ENCODE results near the gene LAT. TPM values are rescaled to one million over a fixed set of nuclear protein-coding genes. Genes with fewer than 3 reads are reported as not detected.
"Not testable (repeated sequence)": the region's sequence is repeated elsewhere in the genome, so short reads cannot be mapped to it uniquely, and the experiment has no call there.

Gene LAT
- polyA plus RNA-seq, 3 donors = 4.6 to 5.9 (median 4.8) TPM

DNA sequence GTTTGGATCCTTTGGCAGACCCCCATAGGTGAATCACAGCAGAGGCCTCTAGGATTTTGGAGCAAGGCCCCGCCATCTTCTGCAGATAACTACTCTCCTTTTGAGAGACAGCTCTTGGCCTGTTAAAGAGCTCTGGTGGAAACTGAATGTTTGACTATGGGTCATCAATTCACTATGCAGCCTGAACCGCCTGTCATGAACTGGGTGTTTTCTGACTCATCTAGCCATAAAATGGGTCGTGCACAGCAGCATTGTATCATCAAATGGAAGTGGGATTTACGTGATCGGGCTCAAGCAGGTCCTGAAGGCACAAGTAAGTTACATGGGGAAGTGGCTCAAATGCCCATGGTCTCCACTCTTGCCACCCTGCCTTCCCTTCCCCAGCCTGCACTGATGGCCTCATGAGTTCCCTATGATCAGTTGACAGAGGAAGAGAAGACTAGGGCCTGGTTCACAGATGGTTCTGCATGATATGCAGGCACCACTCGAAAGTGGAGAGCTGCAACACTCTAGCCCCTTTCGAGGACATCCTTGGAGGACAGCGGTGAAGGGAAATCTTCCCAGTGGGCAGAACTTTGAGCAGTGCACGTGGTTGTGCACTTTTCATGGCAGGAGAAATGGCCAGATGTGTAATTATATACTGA, 19.8 kb downstream of the LAT start:
- DNase-seq (ENCODE audit: low read depth in 3 of 3, low spot score in 2 of 3) = not testable (repeated sequence)

DNA sequence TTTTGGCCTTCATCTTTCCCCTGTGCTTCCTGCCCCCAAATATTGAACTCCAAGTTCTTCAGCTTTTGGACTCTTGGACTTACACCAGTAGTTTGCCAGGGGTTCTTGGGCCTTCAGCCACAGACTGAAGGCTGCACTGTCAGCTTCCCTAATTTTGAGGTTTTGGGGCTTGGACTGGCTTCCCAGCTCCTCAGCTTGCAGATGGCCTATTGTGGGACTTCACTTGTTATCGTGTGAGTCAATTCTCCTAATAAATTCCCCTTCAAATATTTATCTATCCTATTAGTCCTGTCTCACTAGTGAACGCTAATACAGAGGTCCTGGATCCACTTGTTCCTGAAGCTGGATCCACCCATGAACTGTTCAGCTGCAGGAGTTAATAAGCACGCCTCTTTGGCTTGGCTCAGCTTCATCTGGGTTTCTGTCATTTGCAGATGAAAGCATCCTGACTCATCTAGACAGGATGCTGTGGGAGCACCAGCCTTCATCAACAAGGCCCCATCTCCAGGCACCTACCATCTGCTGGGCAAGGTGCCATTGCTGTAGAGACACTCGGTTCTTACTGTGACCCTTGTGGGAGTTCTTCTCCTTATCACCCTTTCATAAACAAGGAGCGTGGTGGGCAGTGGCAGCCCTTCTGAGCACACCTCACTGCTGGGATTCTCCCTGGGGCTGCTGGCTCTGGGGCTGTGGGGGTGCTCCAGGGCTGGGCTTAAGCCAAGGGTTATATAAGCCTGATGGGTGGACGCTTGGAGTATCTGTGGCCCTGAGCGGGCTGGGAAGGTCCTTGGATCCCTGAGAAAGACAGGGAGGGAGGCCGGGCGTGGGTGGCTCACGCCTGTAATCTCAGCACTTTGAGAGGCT, 23.1 kb downstream of the LAT start:
- DNase-seq (ENCODE audit: low read depth in 3 of 3, low spot score in 2 of 3) = no peak

DNA sequence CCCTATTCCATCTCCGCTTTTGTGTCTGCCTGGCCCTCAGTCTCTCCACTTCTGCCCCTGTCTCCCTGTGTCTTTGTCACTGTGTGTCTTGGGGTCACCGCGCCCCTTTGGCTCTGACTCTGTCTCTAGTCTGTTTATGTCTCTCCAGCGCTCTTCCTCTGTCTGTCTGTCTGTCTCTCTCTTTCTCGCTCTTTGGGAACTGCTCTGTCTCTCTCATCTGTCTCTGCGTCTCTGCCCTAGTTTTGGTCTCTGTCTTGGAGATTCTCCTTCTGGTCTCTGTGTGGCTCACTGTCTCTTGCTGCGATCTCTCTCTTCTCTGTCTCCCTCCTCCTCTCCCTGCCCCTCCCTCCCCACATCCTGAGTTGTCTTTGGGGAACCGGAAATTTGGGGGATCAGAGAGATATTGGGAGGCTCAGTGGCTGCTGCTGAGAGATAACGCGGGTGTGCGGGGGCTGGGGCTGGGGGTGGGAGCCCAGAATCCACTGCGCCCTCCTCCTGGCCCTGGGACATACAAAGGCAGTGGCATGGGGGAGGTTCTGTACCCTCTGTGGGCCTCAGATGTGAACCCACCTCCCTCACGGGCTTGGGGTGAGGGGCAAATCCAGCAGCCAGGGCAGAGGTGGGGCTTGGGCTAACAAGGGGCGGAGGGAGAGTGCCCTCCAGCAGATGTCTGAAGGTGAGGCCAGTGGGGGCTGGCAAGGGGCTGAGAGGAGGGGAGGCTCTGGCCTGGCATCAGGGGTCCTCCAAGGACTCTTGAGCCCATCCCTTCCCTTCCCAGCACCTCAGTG, 24.4 kb downstream of the LAT start:
- DNase-seq (ENCODE audit: low read depth in 3 of 3, low spot score in 2 of 3) = no peak

DNA sequence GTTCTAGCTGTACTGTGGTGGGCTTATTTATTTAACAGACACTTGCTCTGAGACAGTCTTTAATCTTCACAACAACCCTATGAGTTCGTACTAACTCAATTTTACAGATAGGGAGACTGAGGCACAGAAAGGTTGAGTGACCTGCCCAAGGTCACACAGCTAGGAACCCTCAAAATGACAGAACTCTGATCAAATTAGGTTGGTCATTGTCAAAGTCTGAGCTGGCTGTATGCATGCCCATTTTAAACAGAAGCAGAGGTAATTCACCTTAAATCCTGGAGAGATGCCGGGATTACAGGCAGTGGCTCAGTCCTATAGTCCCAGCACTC, 24.9 kb downstream of the LAT start:
- DNase-seq (ENCODE audit: low read depth in 3 of 3, low spot score in 2 of 3) = no peak

DNA sequence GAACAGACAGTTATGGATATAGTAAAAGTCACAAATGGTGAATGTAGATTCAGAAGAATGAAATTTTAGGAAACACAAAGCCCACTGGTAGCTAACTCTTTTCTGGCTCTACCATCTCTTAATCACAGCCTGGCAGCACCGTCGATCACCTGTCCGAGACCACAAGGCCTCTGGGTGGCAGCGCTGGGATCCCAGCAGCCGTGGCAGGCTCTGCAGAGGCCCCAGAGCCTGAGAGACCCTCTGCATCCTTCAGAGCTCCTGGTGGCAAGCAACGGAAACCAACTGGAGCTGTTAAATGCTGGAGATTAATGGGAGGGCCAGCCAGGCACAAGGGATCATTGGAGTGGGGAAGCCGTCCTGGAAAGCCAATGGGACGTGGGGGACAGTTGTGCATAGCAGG, 26.3 kb downstream of the LAT start:
- no peak for DNase-seq (ENCODE audit: low read depth in 3 of 3, low spot score in 2 of 3)

DNA sequence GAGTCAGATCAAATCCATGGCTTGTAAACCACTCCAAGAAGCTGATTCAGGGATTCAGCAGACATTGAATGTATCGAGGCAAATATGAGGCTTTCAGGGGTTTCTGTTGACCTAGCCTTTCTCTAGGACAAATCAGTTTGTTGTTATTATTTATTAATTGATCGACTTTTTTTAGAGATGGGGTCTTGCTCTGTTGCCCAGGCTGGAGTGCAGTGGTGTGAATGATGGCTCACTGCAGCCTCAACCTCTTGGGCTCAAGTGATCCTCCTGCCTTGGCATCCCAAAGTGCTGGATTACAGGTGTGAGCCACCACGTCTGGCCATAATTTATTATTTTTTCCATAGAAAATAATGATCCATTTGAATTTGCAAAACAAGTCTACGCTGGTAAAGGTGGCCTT, 27.0 kb downstream of the LAT start:
- no peak for DNase-seq (ENCODE audit: low read depth in 3 of 3, low spot score in 2 of 3)

DNA sequence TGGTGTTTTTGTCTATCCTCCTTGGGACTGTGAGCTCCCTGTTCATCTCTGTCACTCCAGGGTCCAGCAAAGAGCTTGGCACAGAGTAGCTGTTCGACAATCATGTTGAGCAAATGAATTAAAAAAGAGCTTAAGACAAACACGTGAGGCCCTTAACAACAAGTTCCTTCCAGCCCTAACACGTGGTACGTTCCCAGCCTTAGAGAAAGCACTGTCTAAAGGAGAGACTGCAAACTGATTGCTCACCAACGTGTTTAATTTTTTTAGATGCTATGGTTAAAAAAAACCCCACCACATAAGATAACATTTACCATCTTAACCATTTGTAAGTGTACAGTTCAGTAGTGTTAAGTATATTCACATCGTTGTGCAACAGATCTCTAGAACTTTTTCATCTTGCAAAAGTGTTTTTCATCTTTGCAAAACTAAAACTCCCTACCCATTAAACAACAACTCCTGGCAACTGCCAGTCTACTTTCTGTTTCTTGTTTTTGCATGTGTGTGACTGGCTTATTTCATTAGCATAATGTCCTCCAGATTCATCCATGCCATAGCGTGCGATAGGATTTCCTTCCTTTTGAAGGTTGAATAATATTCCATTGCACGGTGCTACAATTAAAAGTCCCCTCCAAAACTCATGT, 28.2 kb downstream of the LAT start:
- no peak for DNase-seq (ENCODE audit: low read depth in 3 of 3, low spot score in 2 of 3)

DNA sequence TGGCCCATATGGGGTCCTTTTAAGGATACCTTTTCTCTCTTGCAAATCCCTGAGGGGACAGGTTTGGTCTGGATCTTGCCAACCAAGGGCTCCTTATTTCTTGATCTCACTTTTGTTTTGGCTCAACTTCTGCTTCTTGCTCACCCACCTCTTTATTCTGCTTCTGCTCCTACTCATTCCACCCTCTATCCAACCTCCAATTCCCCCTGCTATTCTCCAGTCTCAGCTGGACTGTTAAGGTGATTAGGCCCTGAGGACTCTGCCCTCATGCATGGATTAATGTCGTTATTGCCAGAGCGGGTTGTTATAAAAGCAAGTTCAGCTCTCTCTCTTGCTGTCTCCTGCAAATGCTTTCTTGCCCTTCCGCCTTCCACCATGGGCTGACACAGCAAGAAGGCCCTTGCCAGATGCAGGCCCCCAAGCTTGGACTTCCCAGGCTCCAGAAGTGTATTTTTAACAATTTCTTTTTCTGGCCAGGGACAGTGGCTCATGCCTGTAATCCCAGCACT, 29.8 kb downstream of the LAT start:
- DNase-seq (ENCODE audit: low read depth in 3 of 3, low spot score in 2 of 3) = no peak

DNA sequence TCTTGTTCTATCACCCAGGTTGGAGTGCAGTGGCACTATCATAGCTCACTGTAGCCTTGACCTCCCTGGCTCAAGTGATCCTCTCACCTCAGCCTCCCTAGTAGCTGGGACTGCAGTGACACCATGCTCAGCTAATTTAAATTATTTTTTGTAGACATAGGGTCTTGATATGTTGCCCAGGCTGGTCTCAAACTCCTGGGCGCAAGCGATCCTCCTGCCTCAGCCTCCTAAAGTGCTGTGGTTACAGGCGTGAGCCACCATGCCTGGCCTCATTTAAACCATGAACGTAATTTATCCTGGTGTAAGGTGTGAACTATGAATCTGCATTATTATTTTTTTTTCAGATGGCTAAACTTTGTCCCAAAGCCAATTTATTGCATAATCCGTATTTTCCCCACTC, 37.3 kb downstream of the LAT start:
- DNase-seq (ENCODE audit: low read depth in 3 of 3, low spot score in 2 of 3) = no peak

DNA sequence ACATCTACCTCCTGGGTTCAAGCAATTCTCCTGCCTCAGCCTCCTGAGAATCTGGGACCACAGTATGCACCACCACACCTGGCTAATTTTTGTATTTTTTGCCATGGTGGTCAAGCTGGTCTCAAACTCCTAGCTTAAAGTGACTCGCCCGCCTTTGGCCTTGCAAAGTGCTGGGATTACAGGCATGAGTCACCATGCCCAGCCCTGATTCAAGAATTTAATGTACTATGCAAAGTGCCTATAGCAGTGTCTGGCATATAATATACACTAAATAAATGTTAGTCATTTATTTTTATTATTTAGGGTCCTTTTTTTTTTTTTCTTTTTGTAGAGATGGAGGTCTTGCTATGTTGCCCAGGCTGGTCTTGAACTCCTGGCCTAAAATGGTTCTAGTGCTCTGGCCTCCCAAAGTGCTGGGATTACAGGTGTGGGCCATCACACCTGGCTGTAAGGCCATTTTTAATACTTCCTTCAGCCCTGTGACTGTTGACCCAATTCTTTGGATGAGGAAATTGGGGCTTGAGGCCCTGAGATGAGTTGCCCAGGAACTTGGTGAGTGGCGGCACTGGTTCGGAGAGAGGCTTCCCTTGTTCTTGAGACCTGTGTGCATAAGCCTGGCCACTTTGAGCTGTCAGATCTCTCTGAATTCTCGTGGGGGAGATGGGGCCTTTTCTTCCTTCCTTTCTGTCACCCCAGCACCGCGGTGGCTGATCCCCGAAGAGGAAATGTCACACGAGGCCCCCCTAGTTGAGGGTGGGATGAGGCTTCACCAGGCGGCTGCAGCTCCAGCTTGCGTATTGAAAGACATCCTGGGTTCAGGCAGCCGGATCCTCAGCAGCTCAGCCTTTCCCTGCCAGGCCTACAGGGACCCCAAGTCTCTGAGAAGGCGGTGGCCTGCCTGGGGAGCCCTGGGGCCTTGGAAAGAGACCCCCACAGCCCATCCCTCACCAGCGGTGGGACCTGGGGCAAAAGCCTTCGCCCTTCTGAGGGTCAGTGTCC, 38.7 kb downstream of the LAT start:
- no peak for DNase-seq (ENCODE audit: low read depth in 3 of 3, low spot score in 2 of 3)

DNA sequence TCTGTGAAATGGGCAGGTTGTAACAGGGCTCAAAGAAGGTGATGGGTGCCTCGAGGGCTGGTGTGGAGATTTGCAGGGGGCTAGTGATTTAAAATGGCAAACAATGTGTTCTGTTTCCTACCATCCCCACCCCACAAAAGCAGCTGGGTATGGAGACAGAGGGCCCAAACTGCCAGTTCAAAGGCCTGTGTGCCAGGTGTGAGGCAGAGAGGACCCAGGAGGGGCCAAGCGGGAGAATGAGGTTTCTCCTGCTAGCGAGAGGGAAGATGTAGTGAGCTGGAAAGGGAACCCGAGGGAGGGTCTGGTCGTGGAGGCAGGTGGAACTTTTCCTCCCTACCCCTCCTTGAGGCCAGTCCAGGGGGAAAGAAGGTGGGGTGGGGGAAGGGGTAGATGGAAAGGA, 39.4 kb downstream of the LAT start:
- no peak for DNase-seq (ENCODE audit: low read depth in 3 of 3, low spot score in 2 of 3)

DNA sequence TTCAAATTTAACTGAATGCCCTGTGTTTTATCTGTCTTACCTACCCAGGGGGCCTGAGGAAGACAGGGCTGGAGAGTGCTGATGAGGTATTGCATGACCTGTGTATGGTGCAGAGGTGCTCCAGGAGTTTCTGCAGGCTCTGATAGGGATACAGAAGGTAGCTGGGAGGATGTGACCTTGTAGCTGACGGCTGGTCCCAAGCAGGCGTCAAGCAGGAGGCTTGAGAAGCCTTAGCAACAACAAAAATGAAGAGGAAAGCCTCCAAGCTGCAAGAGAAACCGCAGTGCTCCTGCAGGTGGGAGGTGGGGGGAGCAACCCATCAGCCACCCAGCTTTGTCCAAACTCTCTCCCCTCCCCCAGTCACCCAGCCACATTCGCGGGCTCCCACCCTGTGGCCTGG, 40.4 kb downstream of the LAT start:
- DNase-seq (ENCODE audit: low read depth in 3 of 3, low spot score in 2 of 3) = no peak

DNA sequence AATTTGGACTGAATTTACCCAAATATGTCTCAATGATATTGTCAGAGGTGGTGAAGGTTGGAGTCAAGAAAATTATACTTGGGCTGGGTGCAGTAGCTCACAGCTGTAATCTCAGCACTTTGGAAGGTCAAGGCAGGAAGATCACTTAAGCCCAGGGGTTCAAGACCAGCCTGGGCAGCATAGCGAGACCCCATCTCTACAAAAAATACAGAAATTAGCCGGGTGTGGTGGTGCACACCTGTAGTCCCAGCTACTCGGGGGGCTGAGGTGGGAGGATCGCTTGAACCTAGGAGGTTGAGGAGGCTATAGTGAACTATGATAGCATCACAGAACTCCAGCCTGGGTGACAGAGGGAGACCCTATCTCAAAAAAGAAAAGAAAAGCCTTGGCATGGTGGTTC, 40.9 kb downstream of the LAT start:
- no peak for DNase-seq (ENCODE audit: low read depth in 3 of 3, low spot score in 2 of 3)

DNA sequence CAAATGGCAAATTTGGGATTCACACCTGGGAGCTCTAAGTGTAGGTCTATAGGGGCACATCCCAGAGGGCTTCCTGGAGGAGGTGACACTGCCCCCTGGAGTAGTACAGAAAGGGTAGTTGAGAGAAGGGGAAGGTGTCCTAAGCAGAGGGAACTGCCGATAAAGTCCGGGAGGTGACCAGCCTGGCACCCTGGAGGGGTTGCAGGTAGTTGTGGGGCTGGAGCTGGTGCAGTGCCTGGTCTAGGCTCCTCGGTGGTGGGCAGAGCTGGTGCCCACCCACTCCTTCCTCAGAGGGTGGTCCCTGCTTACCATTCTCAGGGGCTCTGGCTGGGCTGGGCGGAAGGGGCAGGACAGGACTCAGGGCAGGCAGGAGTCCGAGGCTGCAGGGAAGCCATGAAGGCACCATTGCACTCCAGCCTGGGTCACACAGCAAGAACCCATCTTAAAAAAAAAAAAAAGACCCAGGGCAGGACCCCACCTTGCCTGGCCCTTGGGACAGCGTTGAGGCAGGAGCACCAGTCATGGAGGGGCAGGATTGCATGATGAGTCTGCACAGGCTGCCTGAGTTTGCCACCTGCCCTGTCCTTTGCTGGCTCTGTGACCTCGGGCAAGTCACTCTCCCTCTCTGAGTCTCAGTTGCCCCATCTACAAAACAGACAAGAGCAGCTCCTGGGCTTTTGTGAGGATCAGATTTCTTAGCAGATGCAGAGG, 43.8 kb downstream of the LAT start:
- no peak for DNase-seq (ENCODE audit: low read depth in 3 of 3, low spot score in 2 of 3)

DNA sequence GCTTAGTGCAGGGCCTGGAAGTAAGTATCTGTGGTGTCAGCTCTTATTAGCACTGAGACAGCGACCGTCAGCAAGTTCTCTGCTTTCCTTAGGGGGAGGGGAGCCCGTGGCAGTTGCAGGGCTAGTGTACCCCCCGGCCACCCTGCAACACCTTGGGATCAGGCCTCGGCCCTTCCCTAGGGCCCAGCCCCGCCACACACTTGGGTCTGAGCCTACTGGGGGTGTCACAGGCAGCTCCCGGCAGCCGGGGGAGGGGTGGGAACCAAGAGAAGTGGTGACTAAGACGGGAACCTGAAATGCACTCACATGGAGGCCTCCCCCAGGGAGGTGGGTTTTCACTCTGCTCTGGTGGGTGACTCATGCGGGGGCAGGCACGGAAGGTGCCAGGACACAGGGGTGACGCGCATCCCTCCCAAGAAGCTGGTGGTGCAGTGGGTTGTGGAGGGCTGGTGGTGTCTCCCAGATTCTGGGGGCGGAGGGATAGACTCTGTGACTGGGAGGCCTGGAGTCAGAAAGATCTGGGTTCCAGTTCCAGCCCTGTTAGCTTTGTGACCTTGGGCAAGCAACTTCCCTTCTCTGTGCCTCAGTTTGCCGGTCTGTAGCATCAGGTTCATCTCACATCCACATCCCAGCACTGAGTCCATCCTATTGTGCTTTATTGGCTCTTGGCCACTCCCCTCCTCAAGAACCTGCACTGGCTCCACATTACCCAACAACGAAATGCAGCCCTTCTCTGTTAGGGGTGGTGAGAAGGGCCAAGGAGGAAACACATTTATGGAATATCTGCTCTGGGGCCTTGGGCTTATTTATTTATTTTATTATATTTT, 44.5 kb downstream of the LAT start:
- DNase-seq (ENCODE audit: low read depth in 3 of 3, low spot score in 2 of 3) = peak in 1 of 3 donors; percentile 2

DNA sequence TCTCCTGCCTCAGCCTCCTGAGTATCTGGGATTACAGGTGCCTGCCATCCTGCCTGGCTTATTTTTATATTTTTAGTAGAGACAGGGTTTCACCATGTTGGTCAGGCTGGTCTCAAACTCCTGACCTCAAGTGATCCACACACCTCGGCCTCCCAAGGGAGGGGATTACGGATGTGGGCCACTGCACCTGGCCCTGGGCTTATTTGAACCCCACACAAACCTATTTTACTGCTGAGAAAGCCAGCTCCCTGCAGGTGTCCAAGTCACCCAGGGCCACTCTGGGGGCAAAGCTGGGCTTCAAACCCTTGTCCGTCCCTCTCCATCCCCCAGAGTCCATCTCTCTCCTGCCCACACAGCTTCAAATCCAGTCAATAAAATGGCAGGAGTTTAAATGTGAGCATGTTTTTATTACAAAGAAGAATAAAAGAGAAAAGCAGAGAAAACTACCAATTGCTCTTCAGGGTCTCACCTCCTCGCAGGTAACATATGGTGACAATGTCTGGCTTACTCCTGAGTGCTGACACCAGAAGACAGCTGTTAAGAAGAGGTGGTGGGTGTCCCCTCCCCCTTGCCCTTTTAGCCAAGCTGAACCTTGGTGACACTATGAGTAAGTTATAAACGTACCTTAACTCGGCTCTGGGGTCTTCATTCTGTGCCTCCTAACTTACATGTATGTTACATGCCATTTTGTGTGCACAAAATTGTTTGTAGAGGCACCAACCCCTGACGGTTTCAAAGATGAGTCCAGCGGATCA, 45.4 kb downstream of the LAT start:
- no peak for DNase-seq (ENCODE audit: low read depth in 3 of 3, low spot score in 2 of 3)

All from right renal cortex interstitium (tissue), 3 donors.